DMS79 (cell line): ENCODE data around the gene ADCK1.
"Not testable (repeated sequence)": the region's sequence is repeated elsewhere in the genome, so short reads cannot be mapped to it uniquely, and the experiment has no call there.

Source experiments
- DNase-seq: peaks from one replicate; lab custom pipeline; 2025; lab: John Stamatoyannopoulos, UW

The ADCK1 gene

DNA sequence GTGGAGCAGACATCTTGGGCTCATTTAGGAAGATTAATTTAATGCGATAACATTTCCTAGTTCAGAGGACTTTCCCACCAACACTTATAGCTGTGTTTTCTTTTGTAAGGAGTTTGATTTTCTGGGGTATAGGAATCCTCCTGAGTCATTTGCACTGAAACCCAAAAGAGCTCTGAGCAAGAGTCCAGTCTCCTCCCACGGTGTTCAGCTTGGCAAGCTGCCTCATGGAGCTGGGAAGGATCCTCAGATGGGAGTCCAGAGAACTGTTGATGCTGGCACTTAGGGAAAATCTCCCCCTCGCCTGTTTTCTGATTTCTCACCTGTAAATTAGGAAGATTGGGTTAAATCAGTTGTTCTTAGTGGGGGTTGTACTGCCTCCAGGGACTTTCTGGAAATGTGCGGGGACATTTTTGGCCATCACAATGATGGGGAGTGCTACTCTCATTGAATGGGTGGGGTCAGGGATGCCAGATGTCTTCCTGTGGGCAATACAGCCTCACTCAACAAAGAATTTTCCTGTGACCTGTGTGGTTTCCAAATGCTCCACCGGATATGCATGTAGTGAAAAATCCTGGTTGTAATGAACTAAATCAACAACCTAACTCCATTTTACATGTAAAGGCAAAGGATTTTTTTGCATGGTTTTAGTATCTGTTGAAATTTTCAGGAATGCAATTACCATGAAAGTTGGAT, 150.6 kb downstream of the ADCK1 start:
- DNase-seq = no peak

DNA sequence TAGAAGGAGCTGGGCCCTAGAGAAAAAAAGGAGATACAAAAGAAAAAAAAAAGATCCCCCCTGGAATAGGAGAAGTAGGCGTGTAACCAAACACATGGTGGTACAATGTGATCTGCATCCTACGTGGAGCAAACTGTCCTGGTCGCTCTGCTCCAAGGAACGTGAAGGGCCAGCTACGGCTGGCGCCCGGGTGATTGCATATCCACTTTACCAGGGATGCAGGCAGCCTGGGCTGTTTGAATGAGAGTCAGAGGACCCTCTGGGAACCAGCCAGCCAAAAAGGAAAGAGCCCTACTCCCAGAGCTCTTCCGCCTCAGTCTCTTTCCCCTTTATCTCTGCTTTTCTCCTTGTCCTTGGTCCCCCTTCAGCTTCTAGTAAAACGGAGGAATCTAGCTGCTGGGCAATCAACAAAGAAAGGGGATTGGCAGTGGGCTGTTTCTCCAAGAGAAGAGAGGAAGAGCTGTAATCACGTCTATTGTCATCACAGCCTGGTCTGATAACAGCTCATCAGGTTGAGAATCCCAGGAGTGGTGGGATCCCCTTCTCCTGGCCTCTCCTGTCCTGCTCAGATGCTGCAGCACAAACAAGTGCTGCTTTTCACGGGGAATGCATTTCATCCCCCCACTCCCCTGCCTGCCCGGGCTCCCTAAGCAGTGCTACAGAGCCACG, 156.0 kb downstream of the ADCK1 start:
- DNase-seq = peak; percentile 71

DNA sequence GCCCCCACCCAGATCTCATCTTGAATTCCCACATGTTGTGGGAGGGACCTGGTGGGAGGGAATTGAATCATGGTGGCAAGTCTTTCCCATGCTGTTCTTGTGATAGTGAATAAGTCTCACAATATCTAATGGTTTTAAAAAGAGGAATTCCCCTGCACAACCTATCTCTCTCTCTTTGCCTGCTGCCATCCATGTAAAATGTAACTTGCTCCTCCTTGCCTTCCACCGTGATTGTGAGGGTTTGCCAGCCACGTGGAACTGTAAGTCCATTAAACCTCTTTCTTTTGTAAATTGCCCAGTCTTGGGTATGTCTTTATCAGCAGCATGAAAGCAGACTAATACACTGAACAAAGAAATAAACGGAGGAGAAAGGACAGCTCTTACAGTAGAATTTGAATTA, 159.8 kb downstream of the ADCK1 start:
- not testable (repeated sequence) for DNase-seq

DNA sequence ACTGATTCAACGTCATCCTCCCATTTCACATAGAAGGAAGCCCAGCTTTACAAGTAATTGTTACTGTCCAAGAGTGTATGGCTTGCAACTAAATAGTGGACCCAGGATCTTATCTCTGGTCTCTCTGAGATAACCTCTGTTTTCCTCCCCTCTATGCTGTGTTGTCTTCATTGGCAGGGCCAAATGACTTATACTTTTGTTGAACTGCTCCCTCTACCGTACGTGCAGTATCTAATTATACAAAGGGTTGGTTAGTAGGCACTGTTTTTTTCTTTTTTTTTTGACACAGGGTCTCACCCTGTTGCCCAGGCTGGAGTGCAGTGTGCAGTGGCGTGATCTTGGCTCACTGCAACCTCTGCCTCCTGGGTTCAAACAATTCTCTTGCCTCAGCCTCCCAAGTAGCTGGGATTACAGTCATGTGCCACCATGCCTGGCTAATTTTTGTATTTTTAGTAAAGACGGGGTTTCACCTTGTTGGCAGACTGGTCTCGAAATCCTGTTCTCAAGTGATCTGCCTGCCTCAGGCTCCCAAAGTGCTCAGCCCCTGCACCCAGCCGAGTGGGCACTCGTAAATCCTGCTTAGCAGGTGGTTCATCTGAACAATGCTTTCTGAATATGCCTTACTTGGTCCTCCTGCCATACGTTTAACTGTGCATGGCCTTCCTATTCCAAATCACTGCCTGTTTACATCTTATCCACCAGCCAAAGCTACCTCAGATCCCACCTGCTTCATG, 162.1 kb downstream of the ADCK1 start:
- DNase-seq = no peak

DNA sequence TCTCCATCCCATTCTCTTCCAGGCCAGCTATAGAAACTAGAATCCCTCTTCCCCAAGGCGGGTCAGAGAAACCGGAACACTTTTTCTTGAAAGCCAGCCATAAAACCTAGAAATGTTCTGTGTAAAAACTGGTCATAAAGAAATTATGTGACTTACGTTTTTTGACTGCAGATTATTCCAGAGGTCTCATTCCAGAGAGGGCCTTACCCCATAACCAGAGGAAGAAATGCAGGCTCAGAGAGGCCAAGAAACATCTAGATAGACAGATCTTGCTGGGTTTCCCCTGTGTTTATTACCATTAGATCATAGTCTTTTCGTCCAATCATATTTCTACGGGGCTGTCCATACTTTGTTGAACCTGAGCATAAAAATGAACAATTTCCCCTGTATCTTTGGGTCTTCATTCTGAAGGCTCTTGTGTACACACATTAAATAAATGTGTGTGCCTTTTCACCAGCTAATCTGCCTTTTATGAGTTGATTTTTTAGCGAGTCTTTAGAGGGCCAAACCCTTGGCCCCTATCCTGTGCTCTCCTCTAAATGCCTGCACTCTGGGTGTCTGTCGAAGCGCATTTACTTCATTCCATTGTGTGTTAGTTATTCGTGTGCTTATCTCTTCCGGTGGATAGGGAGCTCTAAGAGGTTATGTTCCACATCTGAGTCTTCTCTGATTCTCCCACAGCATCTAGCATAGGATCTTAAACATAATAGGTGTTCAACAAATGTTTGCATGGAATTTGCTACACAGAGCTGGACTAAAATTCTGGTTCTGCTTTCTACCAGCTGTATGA, 163.0 kb downstream of the ADCK1 start:
- DNase-seq = no peak

DNA sequence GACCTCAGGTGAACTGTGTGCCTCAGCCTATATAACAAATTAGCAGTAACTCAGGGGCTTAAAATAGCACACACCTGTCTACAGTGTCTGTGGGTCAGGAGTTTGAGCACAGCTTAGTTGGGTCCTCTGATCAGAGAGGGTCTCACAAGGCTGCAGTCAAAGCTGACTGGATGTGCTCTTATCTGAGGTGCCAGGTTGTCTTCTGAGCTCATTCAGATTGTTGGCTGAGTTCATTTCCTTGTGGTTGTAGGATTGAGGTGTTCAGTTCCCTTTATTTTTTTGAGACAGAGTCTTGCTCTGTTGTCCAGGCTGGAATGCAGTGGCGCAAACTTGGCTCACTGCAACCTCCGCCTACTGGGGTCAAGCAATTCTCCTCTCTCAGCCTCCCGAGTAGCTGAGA, 164.7 kb downstream of the ADCK1 start:
- DNase-seq = no peak

DNA sequence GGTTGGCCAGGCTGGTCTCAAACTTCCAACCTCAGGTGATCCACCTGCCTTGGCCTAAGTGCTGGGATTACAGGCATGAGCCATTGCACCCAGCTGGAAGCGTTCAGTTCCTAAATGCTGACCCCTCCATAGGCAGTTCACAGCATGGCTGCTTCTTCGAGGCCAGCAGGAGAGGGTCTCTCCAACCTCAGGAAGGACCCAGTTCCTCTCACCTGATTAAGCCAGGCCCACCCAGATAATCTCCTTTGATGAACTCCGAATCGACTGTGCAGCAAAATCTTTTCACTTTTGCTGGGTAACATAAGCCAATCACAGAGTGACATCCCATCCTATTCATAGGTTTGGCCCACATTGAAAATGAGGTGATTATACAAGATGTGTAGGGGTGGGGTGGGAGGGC, 165.1 kb downstream of the ADCK1 start:
- DNase-seq = no peak

DNA sequence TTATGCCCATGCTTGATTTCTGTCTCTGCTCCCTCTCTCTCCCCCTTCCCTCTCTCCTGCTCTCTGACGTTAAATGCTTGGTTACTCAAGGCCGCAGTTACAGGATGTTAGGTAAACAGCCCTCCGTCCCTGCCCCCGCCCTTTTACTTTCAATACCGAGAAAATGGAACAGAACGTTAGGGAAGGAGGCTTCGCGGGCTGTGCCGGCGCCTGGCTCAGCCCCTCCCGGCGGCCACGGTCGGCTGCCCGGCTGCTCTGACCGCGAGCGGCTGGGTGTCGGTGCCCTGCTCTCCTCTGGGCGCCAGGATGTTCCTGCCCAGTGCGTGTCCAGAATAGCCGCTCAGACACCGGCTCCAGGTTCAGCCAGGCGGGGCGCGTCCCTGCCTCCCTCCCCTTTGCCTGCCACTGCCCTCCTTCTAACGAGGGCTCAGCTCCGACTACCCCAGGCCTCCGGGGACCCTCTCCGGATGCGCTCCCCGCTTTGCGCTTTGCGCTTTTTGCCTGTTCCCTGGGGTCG, 166.1 kb downstream of the ADCK1 start:
- peak; percentile 86 for DNase-seq

DNA sequence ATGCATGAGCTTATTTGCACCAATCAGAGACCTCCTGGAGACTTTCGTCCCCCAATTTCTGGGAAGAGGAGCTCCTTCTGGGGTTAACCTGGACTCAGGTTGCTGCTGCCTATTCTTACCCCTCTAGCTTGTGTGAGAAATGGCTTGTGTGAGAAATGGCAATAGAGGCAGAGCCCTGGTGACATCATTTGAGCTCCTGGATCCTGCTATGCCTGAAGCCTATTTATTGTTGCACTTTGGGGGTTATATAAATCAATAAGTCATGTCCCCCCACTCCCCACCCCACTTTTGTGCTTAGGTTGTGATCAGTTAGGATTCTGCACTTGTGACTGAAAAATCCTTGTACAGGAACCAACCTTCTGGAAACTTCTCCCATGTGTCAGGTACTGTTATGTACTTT, 167.2 kb downstream of the ADCK1 start:
- no peak for DNase-seq

DNA sequence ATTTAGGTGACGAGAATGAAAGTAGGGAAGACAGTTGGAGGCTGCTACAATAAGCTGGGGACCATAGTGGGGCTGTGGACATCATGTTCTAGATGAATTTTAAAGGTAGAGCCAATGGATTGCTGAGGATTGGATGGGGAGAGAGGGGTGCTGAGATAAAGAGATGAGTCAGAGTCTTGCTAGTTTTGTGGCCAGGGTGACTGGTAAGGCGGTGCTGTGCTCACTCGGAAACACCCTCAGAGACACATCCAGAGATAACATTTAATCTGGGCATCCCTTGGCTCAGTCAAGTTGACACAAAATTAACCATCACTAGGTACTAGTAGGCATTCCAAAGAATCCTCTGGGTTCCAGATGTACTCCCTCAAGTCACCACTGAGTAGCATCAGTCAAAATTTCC, 170.7 kb downstream of the ADCK1 start:
- DNase-seq = no peak

DNA sequence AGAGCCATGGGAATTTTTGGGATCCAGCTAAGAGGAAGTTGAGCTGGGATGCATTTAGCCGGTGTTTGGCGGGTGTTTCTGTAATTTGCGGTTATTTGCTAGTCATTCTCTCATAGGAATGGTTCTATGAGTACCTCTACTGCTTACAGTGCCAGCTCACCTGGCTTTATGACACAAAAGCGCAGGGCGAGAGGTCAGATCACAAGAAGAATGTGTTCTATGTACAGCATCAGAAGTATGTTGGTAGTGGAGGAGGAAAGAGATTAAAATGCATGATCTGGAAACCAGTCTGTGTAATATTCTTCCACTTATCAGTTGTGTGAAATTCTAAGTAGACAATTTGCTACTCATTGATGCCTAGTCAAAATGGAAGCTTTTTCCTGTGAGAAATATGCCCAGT, 173.3 kb downstream of the ADCK1 start:
- DNase-seq = no peak

DNA sequence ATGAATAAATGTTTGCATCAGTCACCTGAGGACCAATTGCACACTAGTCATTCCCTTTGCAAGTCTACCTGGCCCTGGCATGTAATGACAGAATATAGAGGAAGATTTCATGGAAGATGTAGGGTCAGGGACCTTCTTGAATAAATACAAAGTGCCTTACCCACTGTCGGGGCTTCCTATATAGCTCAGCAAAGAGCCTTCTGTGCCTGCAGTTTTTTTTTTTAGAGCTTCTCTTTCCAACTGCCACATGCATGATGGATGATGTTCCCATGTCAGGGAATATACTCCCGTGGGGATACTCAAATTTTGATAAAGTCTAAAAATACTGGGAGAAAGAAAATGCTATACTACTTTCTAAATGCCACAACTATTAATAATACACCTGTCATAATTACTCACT, 176.7 kb downstream of the ADCK1 start:
- DNase-seq = no peak

DNA sequence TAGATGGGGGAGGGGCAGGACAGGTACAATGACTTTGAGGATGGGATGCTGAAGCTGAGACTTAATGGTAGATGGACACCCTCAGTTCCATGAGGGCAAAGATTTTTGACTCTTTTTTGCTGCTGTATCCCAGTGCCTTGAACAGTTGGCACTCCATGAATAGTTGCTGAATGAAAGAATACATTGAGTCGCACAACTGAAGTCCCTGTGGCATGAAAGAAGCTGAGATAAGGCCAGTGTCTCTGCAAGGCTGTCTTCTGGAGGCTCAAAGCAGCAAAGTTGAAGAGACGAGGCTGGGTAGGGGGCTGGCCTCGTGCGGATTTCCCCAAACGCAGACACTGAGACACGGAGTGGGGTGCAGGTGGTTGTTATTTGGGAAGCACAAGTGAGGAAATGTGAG, 179.3 kb downstream of the ADCK1 start:
- DNase-seq = no peak

DNA sequence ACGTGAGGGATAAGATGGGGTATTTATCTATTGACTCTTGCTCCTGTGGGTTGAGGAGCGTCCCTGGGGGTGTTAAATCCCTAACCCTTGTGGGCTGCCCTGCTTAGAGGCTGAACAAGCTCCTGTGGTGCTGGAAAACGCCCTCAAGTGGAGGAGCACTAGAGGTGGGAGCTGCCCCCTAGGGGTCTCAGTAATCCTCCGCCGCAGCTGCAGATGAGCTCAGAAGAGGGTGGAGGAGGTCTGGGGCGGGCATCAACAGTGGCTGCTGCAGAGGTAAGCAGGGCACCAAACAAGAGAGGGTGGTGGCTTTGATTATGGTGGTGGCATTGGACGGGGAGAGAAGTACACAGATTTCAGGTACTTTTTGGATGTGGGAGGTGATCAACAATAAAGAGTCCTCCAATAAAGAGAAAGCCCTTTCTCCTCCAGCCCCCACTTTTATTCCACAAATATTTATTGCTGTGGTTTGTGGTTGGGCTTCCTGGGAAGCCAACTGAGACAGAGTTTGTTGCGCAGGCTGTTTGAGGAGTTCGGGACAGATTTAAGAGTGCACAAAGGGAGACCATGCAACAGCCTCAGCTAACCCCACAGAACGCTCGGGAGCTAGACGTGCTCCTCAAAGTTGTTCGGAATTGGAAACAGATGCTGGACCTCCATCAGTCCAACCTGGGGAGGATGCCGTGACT, 179.9 kb downstream of the ADCK1 start:
- peak; percentile 94 for DNase-seq

DNA sequence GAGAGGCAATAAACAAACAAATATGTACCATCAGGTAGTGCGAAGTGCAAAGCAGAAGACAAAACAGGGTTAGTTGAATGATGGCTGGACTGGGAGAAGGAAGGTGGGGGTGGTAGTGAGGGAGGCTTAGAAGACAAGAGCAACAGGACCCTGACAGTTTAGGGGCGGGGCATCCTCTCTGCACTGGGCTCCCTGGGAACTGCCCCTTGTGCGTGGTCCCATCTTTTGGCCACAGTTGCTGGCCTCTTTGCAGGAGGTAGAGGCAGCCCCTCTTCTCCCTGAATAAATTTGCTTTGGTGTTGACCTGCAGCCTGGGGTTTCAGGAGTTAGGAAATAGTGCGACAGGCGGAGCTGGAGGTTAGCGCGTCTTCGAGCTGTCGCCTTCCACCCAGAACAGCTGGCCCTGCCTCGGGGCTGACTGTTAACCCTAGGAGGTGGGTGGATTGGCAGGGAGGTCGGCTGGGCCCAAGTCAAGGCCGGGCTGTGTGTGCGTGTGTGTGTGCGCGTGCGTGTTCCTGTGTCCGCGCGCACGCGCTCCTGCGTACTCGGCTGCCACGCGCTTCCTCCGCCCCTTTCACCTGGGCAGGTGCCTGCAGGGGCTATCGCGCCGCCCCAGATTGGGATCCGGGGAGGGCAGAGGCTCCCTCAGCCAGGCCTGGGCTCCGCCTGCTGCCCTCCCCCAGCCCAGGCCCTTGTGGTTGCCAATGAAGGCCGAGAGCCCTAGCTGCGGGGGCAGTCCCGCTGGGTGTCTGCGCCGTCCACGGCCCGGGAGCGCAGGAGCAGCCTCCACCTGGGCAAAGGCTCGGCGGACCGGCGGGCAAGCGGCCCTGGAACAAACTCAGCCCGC, 180.8 kb downstream of the ADCK1 start:
- peak; percentile 80 for DNase-seq
